ENCODE data around the gene RANBP1.

RANBP1 gene

GRCh38 chr22:20124083-20124787 lies 8.3 kb downstream of the RANBP1 start:
- H3K36me3 ChIP-seq (ENCODE audit: control insufficient read depth, insufficient read depth, low read length): peaks cover 43% of the 10 kb centered on the region
- no peak overlapping the region for H3K4me3 ChIP-seq (replicated peaks; ENCODE audit: low read depth, low read length)
- TF ChIP-seq, protein P1, sequence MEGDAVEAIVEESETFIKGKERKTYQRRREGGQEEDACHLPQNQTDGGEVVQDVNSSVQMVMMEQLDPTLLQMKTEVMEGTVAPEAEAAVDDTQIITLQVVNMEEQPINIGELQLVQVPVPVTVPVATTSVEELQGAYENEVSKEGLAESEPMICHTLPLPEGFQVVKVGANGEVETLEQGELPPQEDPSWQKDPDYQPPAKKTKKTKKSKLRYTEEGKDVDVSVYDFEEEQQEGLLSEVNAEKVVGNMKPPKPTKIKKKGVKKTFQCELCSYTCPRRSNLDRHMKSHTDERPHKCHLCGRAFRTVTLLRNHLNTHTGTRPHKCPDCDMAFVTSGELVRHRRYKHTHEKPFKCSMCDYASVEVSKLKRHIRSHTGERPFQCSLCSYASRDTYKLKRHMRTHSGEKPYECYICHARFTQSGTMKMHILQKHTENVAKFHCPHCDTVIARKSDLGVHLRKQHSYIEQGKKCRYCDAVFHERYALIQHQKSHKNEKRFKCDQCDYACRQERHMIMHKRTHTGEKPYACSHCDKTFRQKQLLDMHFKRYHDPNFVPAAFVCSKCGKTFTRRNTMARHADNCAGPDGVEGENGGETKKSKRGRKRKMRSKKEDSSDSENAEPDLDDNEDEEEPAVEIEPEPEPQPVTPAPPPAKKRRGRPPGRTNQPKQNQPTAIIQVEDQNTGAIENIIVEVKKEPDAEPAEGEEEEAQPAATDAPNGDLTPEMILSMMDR (IDR thresholded peaks at IDR 0.05; ENCODE audit: insufficient read depth, low read length, poor library complexity, severe bottlenecking): no peak
- no peak for DNase-seq (ENCODE audit: extremely low read depth, insufficient read length)
- no peaks in the 10 kb centered on the region for H3K27me3 ChIP-seq (replicated peaks; ENCODE audit: control insufficient read depth, insufficient read depth, low read length)

GRCh38 chr22:20125201-20126174 lies 9.6 kb downstream of the RANBP1 start:
- H3K4me3 ChIP-seq (replicated peaks; ENCODE audit: low read depth, low read length): no peak overlapping the region

GRCh38 chr22:20126284-20127029 lies 10.6 kb downstream of the RANBP1 start:
- peaks cover 29% of the 10 kb centered on the region for H3K36me3 ChIP-seq (ENCODE audit: control insufficient read depth, insufficient read depth, low read length)
- TF ChIP-seq, protein P1 (IDR thresholded peaks at IDR 0.05; ENCODE audit: insufficient read depth, low read length, poor library complexity, severe bottlenecking): no peak
- H3K27me3 ChIP-seq (replicated peaks; ENCODE audit: control insufficient read depth, insufficient read depth, low read length): no peaks in the 10 kb centered on the region
- no peak overlapping the region for H3K4me3 ChIP-seq (replicated peaks; ENCODE audit: low read depth, low read length)
- DNase-seq (ENCODE audit: extremely low read depth, insufficient read length): no peak

More at GRCh38 chr22:20125201-20126174, 9.6 kb downstream of the RANBP1 start:
- peaks cover 34% of the 10 kb centered on the region for H3K36me3 ChIP-seq (ENCODE audit: control insufficient read depth, insufficient read depth, low read length)
- TF ChIP-seq, protein P1 (IDR thresholded peaks at IDR 0.05; ENCODE audit: insufficient read depth, low read length, poor library complexity, severe bottlenecking): no peak
- no peak for DNase-seq (ENCODE audit: extremely low read depth, insufficient read length)
- H3K27me3 ChIP-seq (replicated peaks; ENCODE audit: control insufficient read depth, insufficient read depth, low read length): no peaks in the 10 kb centered on the region

- Histone ChIP-seq H3K36me3 (ENCODE audit: control insufficient read depth, insufficient read depth, low read length) (peaks cover 24% of the 10 kb centered on the region), H3K27me3 (replicated peaks; ENCODE audit: control insufficient read depth, insufficient read depth, low read length) (no peaks in the 10 kb centered on the region), H3K4me3 (replicated peaks; ENCODE audit: low read depth, low read length) (no peak overlapping the region)
- TF ChIP-seq, protein P1 (IDR thresholded peaks at IDR 0.05; ENCODE audit: insufficient read depth, low read length, poor library complexity, severe bottlenecking): no peak
- DNase-seq (ENCODE audit: extremely low read depth, insufficient read length): no peak
Observed at GRCh38 chr22:20127318-20127868, 11.5 kb downstream of the RANBP1 start.

- TF ChIP-seq, protein P1 (IDR thresholded peaks at IDR 0.05; ENCODE audit: insufficient read depth, low read length, poor library complexity, severe bottlenecking): no peak
- Histone ChIP-seq H3K36me3 (ENCODE audit: control insufficient read depth, insufficient read depth, low read length) (peaks cover 24% of the 10 kb centered on the region), H3K27me3 (replicated peaks; ENCODE audit: control insufficient read depth, insufficient read depth, low read length) (no peaks in the 10 kb centered on the region), H3K4me3 (replicated peaks; ENCODE audit: low read depth, low read length) (no peak overlapping the region)
- no peak for DNase-seq (ENCODE audit: extremely low read depth, insufficient read length)
Observed at GRCh38 chr22:20127869-20128618, 12.1 kb downstream of the RANBP1 start.

All from GM06990 (cell line).